ENCODE measurements around the gene GGT6.

Gene GGT6

DNA sequence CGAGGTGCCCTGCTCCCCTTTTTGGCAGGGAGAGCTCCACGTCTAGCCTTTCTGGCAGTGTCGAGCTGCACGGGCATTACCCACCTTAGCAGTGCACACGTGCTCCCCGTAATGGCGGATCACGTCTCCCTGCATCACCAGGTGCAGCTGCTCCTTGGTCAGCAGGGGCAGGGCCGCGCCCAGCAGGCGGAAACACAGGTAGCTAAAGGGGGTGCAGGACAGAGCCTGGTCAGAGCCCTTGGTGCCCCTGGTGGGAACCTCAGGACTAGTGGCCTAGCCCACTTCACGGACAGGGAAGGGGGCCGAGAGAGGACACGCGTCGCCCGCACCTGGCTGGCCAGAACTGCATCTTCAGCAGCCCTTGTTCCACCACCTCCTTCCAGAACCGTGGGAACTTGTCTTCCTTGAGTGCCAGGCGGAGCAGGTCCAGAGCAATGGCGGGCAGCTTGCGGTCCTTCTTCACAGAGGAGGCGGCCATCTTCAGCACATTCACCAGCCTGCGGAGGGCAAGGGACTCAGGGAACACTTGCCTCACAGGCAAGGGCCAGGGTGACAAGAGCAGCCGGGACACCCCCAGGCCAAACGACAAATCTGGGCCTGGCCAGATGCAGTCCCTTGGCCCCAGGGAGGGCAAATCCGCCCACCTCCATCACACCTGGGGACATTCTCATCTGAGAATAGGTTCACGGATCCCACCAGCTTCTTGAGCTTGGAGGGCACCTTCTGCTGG lies 8.4 kb downstream of the GGT6 start:
- Histone ChIP-seq H2AFZ (ENCODE audit: low read length, unreplicated experiment) (no peak overlapping the region), H3K27me3 (ENCODE audit: insufficient read depth, low read length) (no peaks in the 10 kb centered on the region), H3K79me2 (ENCODE audit: control insufficient read depth, insufficient read depth, low read length, unreplicated experiment) (peaks cover 22% of the 10 kb centered on the region), H3K4me3 (ENCODE audit: low read depth, low read length) (no peak overlapping the region), H3K36me3 (ENCODE audit: insufficient read depth, low read length) (peaks cover 29% of the 10 kb centered on the region; the same call in 1 of the 2 replicates), H3K4me1 (ENCODE audit: control insufficient read depth, insufficient read depth, low read length, unreplicated experiment) (peaks cover 19% of the 10 kb centered on the region), H3K27ac (ENCODE audit: low read depth, low read length) (no peak overlapping the region)

DNA sequence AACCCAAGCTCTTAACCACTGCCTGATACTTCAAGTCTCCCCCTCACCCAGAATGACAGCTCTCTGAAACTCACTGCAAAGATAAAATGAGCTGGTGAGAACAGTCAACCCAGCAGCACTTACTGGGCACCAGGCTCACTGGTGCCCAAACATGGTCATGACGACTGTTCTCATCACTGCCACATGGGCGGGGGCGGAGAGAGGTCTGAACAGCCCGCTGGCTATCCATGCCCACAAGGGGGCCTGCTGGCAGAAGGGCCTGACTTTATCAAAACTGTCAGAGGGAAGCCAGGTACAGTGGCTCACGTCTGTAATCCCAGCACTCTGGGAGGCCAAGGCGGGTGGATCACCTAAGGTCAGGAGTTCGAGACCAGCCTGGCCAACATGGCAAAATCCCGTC lies 9.2 kb downstream of the GGT6 start:
- H2AFZ ChIP-seq (ENCODE audit: low read length, unreplicated experiment), result no peak overlapping the region
- no peak overlapping the region for H3K4me3 ChIP-seq (ENCODE audit: low read depth, low read length)
- peaks cover 29% of the 10 kb centered on the region; the same call in 1 of the 2 replicates for H3K36me3 ChIP-seq (ENCODE audit: insufficient read depth, low read length)
- H3K4me1 ChIP-seq (ENCODE audit: control insufficient read depth, insufficient read depth, low read length, unreplicated experiment), result peaks cover 18% of the 10 kb centered on the region
- H3K27me3 ChIP-seq (ENCODE audit: insufficient read depth, low read length), result no peaks in the 10 kb centered on the region
- peaks cover 22% of the 10 kb centered on the region for H3K79me2 ChIP-seq (ENCODE audit: control insufficient read depth, insufficient read depth, low read length, unreplicated experiment)
- no peak overlapping the region for H3K27ac ChIP-seq (ENCODE audit: low read depth, low read length)

DNA sequence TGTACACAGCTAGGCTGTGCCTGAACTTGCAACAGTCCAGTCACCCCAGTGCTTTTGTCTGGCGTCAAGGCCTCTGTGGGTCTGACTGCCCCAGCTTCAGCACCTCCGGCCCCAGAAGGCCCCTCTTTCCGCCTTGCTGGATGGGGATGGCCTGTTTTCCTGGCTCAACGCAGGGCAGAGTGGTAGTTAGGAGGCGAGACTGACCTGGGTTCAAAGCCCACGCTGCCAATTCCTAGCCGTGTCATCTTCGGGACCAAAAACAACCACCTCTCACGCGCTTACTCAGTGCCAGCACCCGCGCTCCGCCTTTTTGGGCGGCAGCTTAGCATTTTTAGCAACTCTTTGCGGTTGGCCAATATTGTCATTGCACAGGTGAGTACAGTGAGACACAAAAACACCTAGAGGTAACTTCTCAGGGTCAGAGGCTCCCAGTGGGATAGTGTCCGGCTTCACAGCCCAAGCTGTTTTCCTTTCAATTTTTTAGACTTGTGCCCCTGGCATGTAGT lies 9.8 kb downstream of the GGT6 start:
- Histone ChIP-seq H3K27me3 (ENCODE audit: insufficient read depth, low read length) (no peaks in the 10 kb centered on the region), H3K79me2 (ENCODE audit: control insufficient read depth, insufficient read depth, low read length, unreplicated experiment) (peaks cover 22% of the 10 kb centered on the region), H3K27ac (ENCODE audit: low read depth, low read length) (no peak overlapping the region), H3K4me1 (ENCODE audit: control insufficient read depth, insufficient read depth, low read length, unreplicated experiment) (peaks cover 12% of the 10 kb centered on the region), H3K36me3 (ENCODE audit: insufficient read depth, low read length) (peaks cover 29% of the 10 kb centered on the region; the same call in 1 of the 2 replicates), H2AFZ (ENCODE audit: low read length, unreplicated experiment) (no peak overlapping the region), H3K4me3 (ENCODE audit: low read depth, low read length) (no peak overlapping the region)

DNA sequence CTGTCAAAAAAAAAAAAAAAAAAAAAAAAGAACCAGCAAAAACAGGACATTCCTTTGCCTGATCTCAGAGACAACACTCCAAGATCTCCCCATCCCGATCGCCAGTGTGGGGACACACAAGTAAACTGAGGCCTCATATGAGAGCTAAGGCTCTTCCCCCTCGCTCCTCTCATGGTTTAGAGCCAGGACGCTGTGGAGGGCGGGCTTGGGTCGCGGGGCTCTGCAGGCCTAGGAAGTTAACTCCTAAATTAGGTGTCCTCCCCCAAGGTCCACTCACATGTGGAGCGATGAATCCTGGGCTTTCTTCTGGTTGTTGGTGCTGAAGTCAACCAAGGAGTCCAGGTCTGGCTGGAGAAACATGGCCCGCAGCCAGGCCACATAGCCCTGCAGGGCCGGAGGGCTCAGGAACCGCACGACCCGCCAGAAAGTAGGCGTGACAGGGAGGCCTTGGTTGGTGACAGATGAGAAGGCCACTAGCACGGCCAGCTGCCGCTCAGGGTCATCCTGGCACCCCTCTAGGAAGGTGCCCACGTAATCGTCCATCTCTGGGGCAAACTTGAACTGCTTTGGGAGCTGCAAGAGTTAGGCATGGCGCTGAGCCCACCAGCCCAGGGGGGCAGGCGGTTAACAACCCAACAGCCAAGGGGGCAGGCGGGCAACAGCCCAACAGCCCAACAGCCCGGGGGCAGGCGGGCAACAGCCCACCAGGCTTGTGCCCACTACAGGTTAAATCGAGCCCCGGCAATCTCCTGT lies 10.4 kb downstream of the GGT6 start:
- peaks cover 20% of the 10 kb centered on the region for H3K79me2 ChIP-seq (ENCODE audit: control insufficient read depth, insufficient read depth, low read length, unreplicated experiment)
- H3K4me1 ChIP-seq (ENCODE audit: control insufficient read depth, insufficient read depth, low read length, unreplicated experiment), result peaks cover 12% of the 10 kb centered on the region
- no peak overlapping the region for H2AFZ ChIP-seq (ENCODE audit: low read length, unreplicated experiment)
- H3K27ac ChIP-seq (ENCODE audit: low read depth, low read length), result no peak overlapping the region
- H3K36me3 ChIP-seq (ENCODE audit: insufficient read depth, low read length), result peaks cover 29% of the 10 kb centered on the region; the same call in 1 of the 2 replicates
- H3K4me3 ChIP-seq (ENCODE audit: low read depth, low read length), result no peak overlapping the region
- no peaks in the 10 kb centered on the region for H3K27me3 ChIP-seq (ENCODE audit: insufficient read depth, low read length)

DNA sequence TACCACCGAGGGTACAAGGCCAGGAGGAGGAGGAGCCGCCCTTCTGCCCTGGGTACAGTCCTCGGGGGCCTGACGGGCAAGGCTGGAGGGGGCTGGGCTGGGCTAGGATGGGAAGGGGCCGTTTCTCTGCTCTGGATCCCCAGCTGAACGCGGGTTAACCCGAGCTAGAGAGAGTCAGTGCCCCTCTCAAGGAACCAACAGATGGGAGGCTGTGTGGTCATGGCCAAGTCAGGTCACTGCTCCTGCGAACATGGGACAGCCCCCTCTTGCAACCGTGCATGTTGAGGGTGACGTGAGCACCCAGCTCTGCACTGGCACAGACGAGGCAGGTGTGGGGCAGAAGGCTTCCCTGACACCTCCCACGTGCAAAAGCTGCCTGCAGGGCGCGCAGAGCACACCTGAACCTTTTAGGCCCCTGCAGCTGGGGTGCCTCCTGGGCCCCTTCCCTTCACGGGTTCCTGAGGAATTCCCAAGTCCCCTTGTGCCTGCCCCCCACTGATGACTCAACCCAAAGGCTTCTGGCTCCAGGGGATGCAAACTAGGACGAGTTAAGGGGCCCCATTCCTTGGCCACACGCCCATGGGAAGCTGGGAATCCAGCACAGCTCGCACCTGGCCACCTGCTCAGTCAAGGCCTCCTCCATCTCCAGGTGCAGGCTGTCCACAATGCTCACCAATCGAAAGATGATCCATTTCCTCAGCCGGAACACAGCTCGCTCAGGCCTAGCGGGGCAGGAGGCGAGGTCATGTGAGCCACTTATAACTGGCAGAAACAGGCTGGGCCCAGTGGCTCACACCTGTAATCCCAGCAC lies 11.5 kb downstream of the GGT6 start:
- H3K36me3 ChIP-seq (ENCODE audit: insufficient read depth, low read length), result peaks cover 29% of the 10 kb centered on the region; the same call in 1 of the 2 replicates
- H2AFZ ChIP-seq (ENCODE audit: low read length, unreplicated experiment), result no peak overlapping the region
- H3K4me3 ChIP-seq (ENCODE audit: low read depth, low read length), result no peak overlapping the region
- H3K79me2 ChIP-seq (ENCODE audit: control insufficient read depth, insufficient read depth, low read length, unreplicated experiment), result peaks cover 10% of the 10 kb centered on the region
- H3K4me1 ChIP-seq (ENCODE audit: control insufficient read depth, insufficient read depth, low read length, unreplicated experiment), result peaks cover 8% of the 10 kb centered on the region
- H3K27ac ChIP-seq (ENCODE audit: low read depth, low read length), result no peak overlapping the region
- H3K27me3 ChIP-seq (ENCODE audit: insufficient read depth, low read length), result no peaks in the 10 kb centered on the region

DNA sequence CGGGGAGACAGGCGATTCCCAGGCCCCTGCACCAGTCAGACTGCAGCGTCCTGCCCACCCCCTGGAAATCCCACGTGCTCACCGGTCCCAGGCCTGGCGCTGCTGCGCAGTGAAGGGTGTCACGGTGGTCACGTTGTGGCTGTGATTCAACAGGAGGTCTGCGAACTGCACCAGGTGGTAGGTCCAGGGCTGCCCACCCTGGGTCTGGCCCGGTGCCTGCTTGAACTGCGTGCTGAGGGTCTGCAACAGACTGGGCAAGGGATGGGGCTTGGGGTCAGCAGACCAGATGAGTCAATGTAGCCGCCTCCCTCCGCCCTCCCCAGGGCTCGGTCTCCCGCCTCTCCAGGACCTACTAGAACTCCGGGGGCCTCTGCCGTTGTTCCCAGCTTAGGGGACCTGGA lies 12.3 kb downstream of the GGT6 start:
- peaks cover 27% of the 10 kb centered on the region; the same call in 1 of the 2 replicates for H3K36me3 ChIP-seq (ENCODE audit: insufficient read depth, low read length)
- no peak overlapping the region for H3K4me3 ChIP-seq (ENCODE audit: low read depth, low read length)
- peaks cover 4% of the 10 kb centered on the region for H3K4me1 ChIP-seq (ENCODE audit: control insufficient read depth, insufficient read depth, low read length, unreplicated experiment)
- no peak overlapping the region for H3K27ac ChIP-seq (ENCODE audit: low read depth, low read length)
- no peaks in the 10 kb centered on the region for H3K27me3 ChIP-seq (ENCODE audit: insufficient read depth, low read length)
- H2AFZ ChIP-seq (ENCODE audit: low read length, unreplicated experiment), result no peak overlapping the region
- peaks cover 3% of the 10 kb centered on the region for H3K79me2 ChIP-seq (ENCODE audit: control insufficient read depth, insufficient read depth, low read length, unreplicated experiment)

DNA sequence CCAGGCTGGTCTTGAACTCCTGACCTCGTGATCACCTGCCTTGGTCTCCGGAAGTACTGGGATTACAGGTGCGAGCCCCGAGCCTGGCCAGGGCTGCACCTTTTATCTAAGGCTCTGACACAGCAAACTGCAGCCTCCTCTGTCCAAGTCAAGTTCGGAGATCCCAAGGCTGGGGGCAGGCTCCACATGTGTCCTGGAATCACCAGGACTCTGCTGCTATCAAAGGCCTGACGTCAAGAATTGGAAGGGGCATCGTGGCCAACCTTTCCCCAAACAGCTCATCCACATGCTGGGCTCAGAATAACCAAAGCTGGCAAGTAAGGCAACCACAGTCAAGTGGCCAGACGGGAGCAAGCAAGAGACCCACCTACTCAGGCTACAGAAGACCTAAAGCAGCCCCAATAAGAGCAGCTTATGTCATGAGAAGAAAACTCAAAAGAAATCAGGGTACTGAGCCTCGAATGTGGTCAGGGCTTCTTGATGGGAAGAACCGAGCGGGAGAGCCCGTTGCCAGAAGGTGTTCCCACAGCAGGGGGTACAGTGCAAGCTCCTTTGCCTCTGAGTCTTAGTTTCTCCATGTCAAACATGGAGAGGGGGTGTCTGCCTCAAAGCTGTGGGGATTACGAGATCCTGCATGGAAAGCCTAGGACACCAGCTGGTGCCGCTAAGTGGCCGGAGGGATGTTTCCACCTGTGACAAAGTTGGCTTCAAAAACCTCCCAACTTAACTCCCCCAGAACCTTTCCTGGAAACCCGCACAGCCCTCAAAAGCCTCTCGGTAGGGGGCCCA lies 13.1 kb downstream of the GGT6 start:
- H3K4me3 ChIP-seq (ENCODE audit: low read depth, low read length), result no peak overlapping the region
- peaks cover 23% of the 10 kb centered on the region; the same call in 1 of the 2 replicates for H3K36me3 ChIP-seq (ENCODE audit: insufficient read depth, low read length)
- peaks cover 4% of the 10 kb centered on the region for H3K4me1 ChIP-seq (ENCODE audit: control insufficient read depth, insufficient read depth, low read length, unreplicated experiment)
- H2AFZ ChIP-seq (ENCODE audit: low read length, unreplicated experiment), result no peak overlapping the region
- H3K27me3 ChIP-seq (ENCODE audit: insufficient read depth, low read length), result no peaks in the 10 kb centered on the region
- H3K27ac ChIP-seq (ENCODE audit: low read depth, low read length), result no peak overlapping the region
- H3K79me2 ChIP-seq (ENCODE audit: control insufficient read depth, insufficient read depth, low read length, unreplicated experiment), result peaks cover under 1% of the 10 kb centered on the region

DNA sequence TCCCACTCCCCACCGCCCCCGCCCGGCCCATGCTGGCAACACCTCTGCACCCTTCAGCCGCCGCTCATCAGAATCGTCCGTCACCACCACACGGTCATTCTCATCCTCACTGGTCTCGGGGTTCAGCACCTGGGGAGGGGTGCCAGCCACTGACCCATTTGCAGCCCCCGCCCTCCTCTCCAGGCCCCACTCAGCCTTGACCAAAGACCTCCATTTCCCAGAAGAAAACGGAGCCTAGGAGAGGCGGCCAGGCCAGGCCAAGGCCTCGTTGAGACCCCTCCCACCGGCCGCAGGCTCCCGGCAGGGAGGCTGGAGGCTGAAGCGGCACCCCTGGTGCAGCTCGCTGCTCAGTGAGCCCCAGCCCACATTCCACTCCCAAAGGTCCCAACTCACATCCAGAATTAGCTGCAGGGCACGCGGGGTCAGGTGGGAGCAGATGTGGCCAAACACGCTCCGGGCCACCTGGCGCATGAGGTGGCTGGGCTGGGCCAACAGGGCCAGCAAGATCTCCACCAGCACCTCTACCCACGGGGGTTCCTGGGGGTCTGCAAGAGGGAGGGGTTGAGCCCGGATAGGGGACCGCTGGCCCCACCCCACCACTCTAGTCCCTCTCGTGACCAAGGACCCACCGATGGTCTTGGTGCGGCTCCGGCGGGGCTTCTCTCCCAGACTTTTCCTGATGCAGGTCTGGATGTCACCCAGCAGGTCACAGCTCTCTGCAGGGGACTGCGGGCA lies 15.0 kb downstream of the GGT6 start:
- Histone ChIP-seq H2AFZ (ENCODE audit: low read length, unreplicated experiment) (no peak overlapping the region), H3K79me2 (ENCODE audit: control insufficient read depth, insufficient read depth, low read length, unreplicated experiment) (no peaks in the 10 kb centered on the region), H3K4me3 (ENCODE audit: low read depth, low read length) (no peak overlapping the region), H3K4me1 (ENCODE audit: control insufficient read depth, insufficient read depth, low read length, unreplicated experiment) (peaks cover 4% of the 10 kb centered on the region), H3K27ac (ENCODE audit: low read depth, low read length) (no peak overlapping the region), H3K27me3 (ENCODE audit: insufficient read depth, low read length) (no peaks in the 10 kb centered on the region), H3K36me3 (ENCODE audit: insufficient read depth, low read length) (peaks cover 13% of the 10 kb centered on the region; the same call in 1 of the 2 replicates)

DNA sequence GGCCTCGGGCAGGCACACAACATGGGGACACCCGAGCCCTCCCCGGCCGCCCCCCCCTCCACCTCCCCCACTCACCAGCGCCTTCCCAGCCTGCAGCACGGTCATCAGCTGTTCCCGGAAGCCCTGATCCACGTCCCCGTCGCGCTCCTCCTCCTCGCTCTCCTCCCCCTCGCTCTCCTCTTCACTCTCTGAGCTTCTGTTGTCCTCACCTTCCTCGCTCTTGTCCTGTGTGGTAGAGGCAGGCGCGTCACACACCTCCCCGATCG lies 15.5 kb downstream of the GGT6 start:
- H3K79me2 ChIP-seq (ENCODE audit: control insufficient read depth, insufficient read depth, low read length, unreplicated experiment), result no peaks in the 10 kb centered on the region
- H2AFZ ChIP-seq (ENCODE audit: low read length, unreplicated experiment), result no peak overlapping the region
- H3K36me3 ChIP-seq (ENCODE audit: insufficient read depth, low read length), result peaks cover 8% of the 10 kb centered on the region; the same call in 1 of the 2 replicates
- no peak overlapping the region for H3K27ac ChIP-seq (ENCODE audit: low read depth, low read length)
- H3K27me3 ChIP-seq (ENCODE audit: insufficient read depth, low read length), result no peaks in the 10 kb centered on the region
- H3K4me1 ChIP-seq (ENCODE audit: control insufficient read depth, insufficient read depth, low read length, unreplicated experiment), result peaks cover 4% of the 10 kb centered on the region
- H3K4me3 ChIP-seq (ENCODE audit: low read depth, low read length), result no peak overlapping the region

Measured in ACC112 (cell line).